Fibroblast of skin of abdomen (primary cell): Measurements from ENCODE around the gene MAT1A. TPM values are rescaled to one million over a fixed set of nuclear protein-coding genes. Genes with fewer than 3 reads are reported as not detected.
"Not testable (repeated sequence)": the region's sequence is repeated elsewhere in the genome, so short reads cannot be mapped to it uniquely, and the experiment has no call there.

ENCODE experiments used
- DNase-seq: peaks from one replicate; pipeline ENCODE4 v3.0.0-alpha.2; 2013
- polyA plus RNA-seq, 2 experiments: library from polyadenylated mRNA; unstranded; fragments of 120-200 nt; gene quantifications; one replicate each; pipeline ENCODE4 v1.2.1, GENCODE V29; 2013; ENCODE audit not compliant: insufficient read length in 2 of 2

MAT1A gene
- polyA plus RNA-seq (2013, experiment 1 of 2; ENCODE audit: insufficient read length), result not detected
- not detected for polyA plus RNA-seq (2013, experiment 2 of 2; ENCODE audit: insufficient read length)

DNA sequence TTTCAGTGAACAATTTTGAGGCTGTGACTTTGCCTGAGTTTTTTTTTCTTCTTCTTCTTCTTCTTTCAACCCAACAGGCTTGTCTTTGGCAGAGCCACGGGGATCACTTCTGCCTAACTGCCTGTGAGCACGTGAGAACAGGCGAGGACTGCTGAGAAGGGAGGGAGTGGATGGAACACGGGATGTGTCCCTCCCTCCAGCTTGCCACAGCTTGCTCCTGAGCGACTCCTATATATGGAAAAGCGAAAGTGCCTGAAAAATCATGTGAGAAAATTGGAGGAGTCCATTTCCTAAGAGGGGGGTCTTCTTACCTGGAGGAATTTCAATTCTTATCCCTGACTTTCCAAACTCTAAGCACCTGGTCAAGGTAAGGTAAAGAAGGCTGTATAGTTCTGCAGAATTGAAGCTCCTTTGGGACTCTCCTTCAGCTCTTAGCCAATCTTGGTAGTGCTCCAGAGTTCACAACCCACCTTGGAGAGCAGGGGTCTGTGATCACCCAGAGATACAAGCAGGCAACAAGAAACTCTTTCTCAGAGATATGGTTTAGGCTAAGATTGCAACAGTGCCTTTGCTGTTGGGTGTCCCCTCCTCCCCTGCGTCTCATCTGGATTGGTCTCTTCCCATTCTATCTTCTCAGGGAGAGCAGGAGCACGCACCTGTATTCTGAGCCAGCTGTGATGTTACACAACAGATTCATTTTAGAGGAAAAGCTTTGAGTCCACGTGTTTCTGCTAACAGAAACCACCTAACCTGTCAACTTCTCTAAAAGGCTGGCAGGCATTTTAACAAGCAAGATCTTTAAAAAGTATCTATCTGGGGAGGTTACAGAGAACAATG, at the start of gene MAT1A:
Gene MAT1A, minus strand, starts transcription at position 208 of the 837 bp plus-strand sequence. CDS start 235 bp downstream, outside the sequence.
- no peak for DNase-seq

DNA sequence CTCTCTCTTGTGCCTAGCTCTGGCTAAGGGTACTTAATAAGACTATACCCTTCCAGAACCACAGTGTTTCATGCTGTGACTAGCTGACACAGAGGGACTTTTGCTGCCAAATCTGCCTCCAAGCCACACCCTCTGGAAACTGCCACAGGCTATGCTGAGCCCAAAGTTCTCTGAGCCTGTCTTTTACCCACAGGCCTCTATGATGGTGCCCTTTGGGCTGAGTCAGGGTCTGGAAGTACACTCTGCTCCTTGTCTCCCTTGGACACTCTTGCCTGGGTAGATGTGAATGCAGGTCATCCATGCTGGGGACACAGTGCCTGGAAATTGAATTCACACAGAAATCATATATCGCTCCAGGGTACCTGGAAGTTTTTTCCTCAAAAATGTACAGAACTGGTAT, 44.5 kb upstream of the MAT1A start:
- no peak for DNase-seq

- no peak for DNase-seq
These were observed 35.5 kb upstream of the MAT1A start for GRCh38 chr10:80324891-80325364.

- peak; percentile 55 for DNase-seq
These were observed 34.6 kb upstream of the MAT1A start for GRCh38 chr10:80324086-80324485.

GRCh38 chr10:80323311-80323710, 33.9 kb upstream of the MAT1A start:
- DNase-seq, result no peak

GRCh38 chr10:80322711-80323110, 33.3 kb upstream of the MAT1A start:
- DNase-seq, result no peak

DNA sequence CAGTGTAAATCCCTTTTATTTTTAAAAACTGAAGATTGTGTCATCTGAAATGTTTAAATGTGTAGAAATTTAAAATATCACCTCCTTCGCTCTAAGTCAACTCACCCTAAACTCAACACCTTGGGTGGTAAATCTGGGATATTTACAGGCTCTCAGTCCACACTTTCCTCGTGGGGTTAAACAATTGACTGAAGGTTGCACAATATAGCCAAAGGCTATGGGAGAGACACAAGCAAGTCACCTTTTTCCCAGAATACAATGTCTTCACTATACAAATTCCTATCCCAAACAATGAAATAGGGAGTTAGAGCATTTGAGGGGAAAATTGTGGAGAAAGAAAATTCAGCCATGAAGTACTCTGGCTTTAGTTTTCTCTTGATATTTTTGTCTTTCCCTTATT, 32.7 kb upstream of the MAT1A start:
- DNase-seq, result no peak

DNA sequence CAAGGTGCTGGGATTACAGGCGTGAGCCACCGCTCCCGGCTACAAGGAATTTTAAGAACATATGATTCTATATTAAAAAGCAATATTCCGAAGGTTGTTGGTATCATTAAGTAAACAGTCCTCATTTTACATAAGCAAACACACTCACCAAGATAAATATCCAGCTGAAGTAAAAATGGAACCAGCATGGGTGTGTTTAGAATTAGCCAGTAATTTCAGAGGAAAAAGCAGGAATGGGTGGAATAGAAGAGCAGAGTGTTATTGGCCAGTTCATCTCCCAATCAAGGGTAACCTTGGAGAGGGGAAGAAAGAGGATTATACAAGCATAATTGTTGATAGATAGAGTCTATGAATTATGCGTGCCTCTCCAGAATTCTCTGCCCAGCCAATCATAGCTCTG, 31.7 kb upstream of the MAT1A start:
- DNase-seq, result no peak

GRCh38 chr10:80320377-80320776, 30.9 kb upstream of the MAT1A start:
- no peak for DNase-seq

DNA sequence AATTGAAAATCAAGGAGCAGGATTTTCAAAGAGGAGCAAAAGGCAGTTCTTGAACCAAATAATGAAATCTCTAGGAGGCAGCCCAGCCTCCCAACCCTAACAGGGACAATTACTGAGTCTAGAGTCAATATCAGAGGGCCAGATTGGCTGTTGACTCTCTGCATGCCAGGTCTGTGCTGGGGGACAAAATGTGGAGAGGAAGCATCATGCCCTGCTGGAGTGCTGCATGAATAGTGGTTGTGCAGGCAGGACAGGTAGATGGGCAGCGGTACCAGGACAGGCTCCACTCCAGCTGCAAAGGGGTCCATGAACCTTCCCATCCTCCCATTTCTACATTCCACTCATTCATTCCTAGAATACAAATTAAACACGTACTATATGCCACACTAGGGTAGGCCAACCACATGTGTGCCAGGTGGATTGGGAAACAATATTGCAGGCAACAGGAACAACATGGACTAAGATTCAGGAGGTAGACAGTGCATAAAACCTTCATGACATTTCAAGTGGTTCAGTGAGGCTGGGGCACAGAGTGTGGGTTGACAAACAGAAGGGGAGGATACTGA, 30.4 kb upstream of the MAT1A start:
- no peak for DNase-seq

DNA sequence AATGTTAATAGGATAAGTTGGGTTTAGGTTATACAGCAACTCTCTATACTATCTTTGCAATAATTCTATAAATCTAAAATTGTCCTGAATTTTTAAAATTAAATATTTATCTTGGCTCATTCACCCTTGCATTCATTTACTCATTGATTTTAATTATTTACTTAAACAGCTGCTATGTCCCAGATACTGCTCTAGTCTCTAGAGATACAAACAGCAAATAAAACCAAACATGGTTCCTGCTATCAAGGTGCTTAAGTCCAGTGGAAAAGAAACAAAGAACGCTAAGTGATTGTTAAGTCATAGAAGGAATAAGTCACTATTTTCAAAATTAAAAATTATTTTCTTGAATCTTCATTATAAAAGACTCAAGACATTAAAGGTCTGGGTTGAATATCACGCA, 29.9 kb upstream of the MAT1A start:
- no peak for DNase-seq

DNA sequence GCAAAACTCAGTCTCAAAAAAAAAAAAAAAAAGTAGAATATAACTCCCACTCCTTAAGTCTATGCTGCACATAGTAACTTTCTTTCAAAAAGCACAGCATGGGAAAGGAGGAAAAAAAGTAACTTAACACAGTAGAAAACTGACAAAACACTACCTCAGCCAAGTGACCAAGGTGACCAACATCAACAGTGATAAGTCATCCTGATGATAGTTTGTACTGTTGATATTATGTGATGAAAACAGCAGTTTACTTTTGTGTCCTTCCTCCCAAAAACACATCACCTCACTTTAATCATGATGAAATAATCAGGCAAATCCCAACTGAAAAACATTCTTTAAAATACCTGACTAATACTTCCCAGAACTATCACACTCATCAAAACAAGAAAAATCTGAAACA, 29.3 kb upstream of the MAT1A start:
- no peak for DNase-seq

DNA sequence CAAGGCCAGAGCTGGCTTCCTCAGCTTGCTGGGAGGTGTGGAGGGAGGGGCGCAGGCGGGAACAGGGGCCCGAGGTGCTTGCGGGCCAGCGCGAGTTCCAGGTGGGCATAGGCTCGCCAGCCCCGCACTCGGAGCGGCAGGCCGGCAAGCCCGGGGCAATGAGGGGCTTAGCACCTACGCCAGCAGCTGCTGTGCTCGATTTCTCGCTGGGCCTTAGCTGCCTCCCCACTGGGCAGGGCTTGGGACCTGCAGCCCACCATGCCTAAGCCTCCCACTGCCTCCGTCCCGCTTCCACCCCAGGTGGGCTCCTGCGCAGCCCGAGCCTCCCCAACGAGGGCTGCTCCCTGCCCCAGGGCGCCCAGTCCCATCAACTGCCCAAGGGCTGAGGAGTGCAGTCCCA, 25.9 kb upstream of the MAT1A start:
- DNase-seq, result no peak

GRCh38 chr10:80313523-80313922, 24.1 kb upstream of the MAT1A start:
- no peak for DNase-seq

DNA sequence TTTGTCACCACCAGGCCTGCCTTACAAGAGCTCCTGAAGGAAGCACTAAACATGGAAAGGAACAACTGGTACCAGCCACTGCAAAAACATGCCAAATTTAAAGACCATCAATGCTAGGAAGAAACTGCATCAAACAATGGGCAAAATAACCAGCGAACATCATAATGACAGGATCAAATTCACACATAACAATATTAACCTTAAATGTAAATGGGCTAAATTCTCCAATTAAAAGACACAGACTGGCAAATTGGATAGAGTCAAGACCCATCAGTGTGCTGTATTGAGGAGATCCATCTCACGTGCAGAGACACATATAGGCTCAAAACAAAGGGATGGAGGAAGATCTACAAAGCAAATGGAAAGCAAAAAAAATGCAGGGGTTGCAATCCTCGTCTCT, 16.5 kb upstream of the MAT1A start:
- DNase-seq, result not testable (repeated sequence)

- no peak for DNase-seq
These were observed 7.5 kb upstream of the MAT1A start for GRCh38 chr10:80296942-80297341.

DNA sequence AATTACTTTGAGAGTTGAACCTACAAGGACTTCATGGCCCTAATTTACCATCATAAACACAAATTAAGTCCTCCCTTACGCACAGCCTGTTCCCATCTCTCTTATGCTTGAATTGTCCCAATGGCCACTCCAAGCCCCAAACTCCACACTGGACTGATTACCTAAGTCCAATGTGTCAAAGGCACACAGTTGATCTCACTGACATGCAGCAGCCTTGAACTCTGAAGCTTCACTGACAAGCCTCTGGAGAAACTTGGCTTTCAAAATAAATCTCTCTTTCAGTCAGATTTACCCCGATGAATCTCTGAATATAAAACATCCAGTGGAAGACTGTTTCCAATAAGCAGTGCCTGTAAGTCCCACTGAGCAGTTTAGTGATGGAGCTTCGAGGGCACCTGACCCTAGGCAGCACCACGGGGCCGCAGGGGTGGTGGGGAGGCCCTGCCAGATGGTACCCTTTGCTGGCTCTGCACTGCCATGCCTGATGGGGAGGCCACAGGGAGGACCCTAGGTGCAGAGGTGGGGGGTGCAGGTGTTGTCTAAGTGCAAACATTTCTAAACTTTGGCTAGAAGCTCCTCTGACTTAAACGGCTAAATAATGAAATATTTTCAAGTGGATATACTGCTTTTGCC, 3.3 kb upstream of the MAT1A start:
- no peak for DNase-seq

DNA sequence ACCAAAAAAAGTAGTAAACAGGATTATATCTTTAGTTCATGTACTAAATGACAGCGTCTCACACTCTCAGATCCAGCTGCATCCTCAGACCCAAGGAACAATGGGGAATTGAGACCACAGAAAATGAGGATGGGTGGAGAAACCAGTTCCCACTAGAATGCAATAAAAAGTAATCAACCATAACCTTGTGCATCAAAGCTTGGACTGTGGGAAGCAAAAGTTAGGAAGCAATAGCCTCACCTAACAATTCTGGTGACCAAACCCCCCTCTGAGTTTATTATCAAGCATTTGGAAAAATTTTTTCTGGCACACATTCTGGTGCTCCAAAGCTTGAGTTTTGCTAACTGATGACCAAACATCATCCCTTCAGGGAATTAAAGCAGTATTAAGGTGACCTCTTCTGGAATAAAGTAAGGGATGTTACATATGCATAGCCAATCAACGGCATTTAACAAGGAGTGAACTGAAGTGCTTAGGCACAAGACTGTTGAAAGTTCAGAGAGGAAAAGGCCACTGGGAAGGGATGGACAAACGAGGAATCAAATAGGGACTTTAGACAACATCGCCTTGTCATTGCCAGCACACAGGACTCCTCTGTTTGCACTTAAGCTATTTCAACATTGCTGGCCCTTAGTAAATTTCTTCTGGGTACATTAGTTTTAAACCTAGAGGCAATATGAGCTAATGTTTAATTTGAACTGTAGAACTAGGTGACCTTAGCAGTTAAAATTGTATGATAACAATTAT, 1.2 kb upstream of the MAT1A start:
- no peak for DNase-seq

- no peak for DNase-seq
These were observed 609 bp downstream of the MAT1A start for GRCh38 chr10:80288849-80289248.

DNA sequence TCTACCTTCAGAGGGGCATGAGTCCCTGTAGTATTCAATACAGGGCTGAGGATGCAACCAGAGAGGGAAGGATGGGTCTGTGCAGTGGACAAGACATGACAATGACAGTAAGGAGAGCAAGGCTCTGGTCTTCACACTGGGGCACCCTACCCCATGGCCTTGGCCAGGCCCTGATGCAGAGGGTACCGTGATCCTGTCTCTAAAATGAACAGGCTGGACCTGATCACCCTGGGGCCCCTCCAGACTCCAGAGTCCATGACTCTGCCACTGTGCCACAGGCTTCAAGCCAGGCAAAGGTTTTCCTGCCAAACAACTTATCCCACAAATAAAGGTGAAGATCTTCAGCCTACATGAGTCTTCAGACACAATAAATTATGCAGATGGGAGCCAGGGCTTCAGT, 4.9 kb downstream of the MAT1A start:
- DNase-seq, result no peak

- no peak for DNase-seq
These were observed 5.8 kb downstream of the MAT1A start for GRCh38 chr10:80283536-80284199.

DNA sequence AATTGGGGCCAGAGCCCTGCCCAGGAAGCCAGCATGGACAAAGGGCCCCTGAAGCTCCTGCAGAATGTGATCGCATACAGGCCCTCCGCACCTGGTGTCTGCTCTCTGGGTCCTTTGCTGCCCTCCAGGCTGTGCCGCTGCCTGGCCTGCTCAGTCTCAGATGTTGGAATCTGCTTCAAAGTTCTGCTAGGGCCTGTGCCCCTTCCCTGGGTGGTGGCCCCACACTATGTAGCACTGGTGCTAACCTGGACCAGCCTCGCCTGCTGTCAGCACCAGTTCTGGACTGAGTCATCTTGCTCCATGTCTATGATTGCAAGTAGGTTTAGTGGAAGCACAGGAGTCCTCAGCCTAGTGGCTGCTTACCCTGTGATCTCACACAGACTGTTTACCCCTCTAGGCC, 6.3 kb downstream of the MAT1A start:
- DNase-seq, result no peak
